HFF-Myc (cell line): Measurements from ENCODE around the gene NTN3.

Experiments used
- DNase-seq: peaks from one replicate; pipeline ENCODE4 v3.0.0-alpha.2; 2011; ENCODE audit warnings: low read depth; ENCODE audit errors: extremely low read depth
- H3K4me3 ChIP-seq: replicated peaks from 2 replicates; pipeline ENCODE4 v1.5.1; 2011; ENCODE audit warnings: low read depth, mild to moderate bottlenecking, control low read depth, low read length
- CTCF ChIP-seq: IDR thresholded peaks from 2 replicates; pipeline ENCODE4 v1.5.1; 2012; ENCODE audit warnings: mild to moderate bottlenecking, low read depth, low read length, control low read depth; ENCODE audit errors: missing control alignments

NTN3 gene

GRCh38 chr16:2486645-2487516 is 15.8 kb downstream of the NTN3 start:
- no peak for DNase-seq
- TF ChIP-seq CTCF = no peak
- H3K4me3 ChIP-seq = no peak overlapping the region

GRCh38 chr16:2487517-2487842 is 16.4 kb downstream of the NTN3 start:
- DNase-seq = no peak
- no peak overlapping the region for H3K4me3 ChIP-seq
- no peak for TF ChIP-seq CTCF

GRCh38 chr16:2487903-2488531 is 16.9 kb downstream of the NTN3 start:
- no peak for TF ChIP-seq CTCF
- no peak overlapping the region for H3K4me3 ChIP-seq
- DNase-seq = no peak

- no peak for TF ChIP-seq CTCF
- no peak for DNase-seq
- H3K4me3 ChIP-seq = no peak overlapping the region
Measured at GRCh38 chr16:2489581-2489980, 18.5 kb downstream of the NTN3 start.

GRCh38 chr16:2490190-2491105 is 19.4 kb downstream of the NTN3 start:
- no peak for TF ChIP-seq CTCF
- no peak for DNase-seq
- H3K4me3 ChIP-seq = no peak overlapping the region

- TF ChIP-seq CTCF = no peak
- no peak for DNase-seq
- H3K4me3 ChIP-seq = no peak overlapping the region
Measured at GRCh38 chr16:2492292-2492691, 21.2 kb downstream of the NTN3 start.
